Left kidney (tissue), 2 donors: Measurements from ENCODE around the gene SPP1. TPM values are rescaled to one million over a fixed set of nuclear protein-coding genes. Genes with fewer than 3 reads are reported as not detected.
"Not testable (repeated sequence)": the region's sequence is repeated elsewhere in the genome, so short reads cannot be mapped to it uniquely, and the experiment has no call there.

ENCODE experiments used
- DNase-seq: peaks from one replicate; pipeline ENCODE4 v3.0.0-alpha.2; 2013
- polyA plus RNA-seq: library from polyadenylated mRNA; unstranded; fragments of 120-200 nt; gene quantifications from one replicate; pipeline ENCODE4 v1.2.1, GENCODE V29; 2013; ENCODE audit not compliant: insufficient read length

The SPP1 gene
- polyA plus RNA-seq, 1 donor: 127 TPM

DNA sequence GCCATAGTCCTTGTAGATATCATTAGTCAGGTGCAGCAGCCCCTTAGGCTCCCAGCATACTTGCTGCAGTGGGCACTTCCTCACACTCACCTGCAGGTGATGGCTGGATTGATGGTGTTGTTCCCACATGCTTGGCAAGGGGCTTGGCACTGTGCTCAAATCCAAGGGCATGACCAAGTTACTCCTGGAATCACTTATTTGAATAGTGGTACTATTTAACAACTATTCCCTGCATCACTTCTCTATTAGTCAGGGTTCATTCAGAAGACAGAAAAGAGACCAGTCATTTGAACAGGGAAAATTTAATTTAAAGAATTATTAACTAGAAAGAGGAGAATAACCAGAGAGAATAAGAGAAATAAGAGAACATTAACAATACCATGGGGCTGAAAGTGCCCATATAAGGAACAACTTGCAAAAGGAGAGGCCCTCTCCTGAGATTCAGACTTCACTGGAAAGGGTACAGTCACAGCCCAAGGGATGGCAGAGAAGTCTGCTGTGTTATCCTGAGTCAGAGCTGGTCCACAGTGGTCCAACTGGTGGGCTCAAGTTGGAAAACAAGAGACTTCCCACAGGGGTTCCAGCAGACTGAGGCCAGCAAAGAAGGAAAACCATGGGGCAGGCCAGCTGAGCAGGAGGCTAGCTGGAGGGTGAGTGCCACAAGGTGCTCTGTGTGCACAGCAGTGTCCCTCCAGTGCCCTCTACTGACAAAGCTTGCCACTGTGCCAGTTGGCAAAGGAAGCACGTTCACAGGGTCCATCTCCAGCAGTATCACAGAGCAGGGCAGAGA, 9.8 kb downstream of the SPP1 start:
- DNase-seq: peak; percentile 43

DNA sequence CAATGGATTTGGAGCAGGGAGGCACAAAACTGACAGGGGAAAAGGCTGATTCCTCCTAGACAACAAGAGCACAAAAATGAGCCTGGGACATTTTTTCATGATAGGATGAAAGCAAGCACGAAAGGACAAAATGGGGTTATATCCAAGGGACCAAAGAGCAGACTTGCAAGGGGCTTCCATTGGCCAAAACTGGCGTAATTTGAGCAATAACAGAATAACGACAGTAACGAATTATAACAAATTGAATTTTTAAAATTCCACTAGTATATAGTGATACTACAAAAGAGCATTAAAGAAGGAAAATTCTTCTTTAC, 10.3 kb downstream of the SPP1 start:
- DNase-seq: no peak

DNA sequence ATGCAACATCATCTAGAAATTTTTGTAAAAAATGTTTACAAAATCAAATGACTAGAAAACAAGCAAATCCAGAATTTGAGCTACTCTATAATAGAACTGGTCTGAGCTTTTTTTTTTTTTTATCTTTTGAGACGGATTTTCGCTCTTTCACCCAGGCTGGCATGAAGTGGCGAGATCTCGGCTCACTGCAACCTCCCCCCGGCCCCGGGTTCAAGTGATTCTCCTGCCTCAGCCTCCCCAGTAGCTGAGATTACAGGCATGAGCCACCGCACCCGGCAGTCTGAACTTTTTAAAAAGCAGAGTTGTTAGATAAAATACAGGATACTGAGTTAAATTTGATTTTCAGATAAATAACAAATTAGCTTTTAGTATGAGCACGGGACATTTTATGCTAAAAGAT, 11.0 kb downstream of the SPP1 start:
- no peak for DNase-seq

DNA sequence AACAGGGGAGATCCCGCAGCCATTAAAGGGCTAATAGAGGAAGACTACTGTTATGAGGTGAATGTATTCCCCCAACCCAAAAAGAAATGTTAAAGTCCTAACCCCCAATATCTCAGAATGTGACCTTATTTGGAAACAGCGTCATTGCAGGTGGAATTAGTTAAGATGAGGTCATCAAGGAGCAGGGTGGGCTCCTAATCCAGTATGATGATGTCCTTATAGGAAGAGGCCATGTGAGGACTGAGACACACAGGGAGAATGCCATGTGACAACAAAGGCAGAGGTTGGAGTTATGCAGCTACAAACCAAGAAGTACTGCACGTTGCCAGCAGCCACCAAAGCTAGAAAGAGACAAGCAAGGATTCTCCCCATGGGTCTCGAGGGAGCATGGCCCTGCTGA, 14.3 kb downstream of the SPP1 start:
- DNase-seq: no peak

DNA sequence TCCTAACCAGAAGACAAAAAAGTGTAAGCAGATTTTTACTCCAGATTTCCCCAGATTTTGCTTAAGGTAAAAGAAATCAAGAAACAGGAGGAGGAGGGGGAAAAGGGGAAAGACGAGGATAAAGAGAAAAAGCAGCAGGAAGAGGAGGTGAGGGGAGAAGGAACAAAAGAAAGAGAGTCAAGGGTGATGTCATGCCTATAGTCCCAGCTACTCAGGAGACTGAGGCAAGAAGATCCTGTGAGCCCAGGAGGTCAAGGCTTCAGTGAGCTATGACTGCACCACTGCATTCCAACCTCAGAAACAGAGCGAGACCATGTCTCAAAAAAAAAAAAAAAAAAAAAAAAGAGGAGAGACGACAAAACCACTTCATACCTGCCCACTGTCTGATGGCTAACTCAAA, 19.9 kb downstream of the SPP1 start:
- no peak for DNase-seq

DNA sequence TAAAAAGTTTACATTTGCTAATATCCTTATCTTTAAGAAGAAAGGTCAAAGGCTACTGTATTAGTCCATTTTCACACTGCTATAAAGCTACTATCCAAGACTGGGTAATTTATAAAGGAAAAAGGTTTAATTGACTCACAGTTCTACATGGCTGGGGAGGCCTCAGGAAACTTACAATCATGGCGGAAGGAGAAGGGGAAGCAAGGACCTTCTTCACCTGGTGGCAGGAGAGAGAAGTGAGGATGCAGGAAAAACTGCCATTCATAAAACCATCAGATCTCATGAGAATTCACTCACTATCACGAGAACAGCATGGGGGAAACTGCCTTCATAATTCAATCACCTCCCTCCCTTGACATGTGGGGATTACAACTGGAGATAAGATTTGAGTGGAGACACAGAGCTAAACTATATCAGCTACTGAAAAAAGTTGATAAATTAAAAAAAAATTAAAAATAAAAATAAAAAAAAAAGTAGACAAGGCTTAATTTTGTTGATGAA, 23.7 kb downstream of the SPP1 start:
- not testable (repeated sequence) for DNase-seq

DNA sequence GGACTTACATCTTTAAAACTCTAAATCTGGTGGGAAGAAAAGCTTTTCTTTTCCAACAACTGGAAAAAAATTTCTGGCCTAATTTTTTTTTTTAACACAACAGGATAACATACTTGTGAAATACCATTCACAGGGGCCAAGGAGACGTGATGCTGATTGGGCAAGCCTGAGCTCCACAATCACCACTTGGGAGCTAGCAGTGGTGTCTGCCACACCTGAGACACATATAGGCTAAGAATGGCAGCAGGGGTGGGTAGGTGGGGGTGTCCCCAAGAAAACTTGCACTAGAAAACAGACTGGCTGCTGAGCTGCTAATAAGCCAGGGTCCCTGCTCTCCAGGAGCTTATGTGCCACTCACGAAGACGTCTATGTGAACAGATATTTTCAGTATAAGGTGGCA, 26.4 kb downstream of the SPP1 start:
- DNase-seq: no peak

DNA sequence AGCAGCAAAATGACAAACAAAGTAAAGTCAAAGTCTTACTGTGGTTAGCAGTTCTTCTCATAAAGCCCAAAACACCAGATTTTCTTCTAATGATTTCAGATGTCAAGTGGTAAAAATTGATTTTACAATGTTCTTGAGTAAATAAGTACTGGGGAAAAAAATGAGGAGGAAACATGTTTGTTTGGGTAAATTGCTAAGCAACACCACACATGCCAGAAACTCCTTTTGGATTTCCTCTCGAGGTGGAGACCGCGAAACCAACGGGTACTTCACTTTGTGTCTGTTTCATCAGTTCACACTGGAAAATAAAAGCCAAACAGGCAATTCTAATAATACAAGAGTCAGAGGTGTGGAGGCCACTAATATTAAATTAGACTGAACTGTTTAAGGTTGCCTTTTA, 27.3 kb downstream of the SPP1 start:
- DNase-seq: no peak

DNA sequence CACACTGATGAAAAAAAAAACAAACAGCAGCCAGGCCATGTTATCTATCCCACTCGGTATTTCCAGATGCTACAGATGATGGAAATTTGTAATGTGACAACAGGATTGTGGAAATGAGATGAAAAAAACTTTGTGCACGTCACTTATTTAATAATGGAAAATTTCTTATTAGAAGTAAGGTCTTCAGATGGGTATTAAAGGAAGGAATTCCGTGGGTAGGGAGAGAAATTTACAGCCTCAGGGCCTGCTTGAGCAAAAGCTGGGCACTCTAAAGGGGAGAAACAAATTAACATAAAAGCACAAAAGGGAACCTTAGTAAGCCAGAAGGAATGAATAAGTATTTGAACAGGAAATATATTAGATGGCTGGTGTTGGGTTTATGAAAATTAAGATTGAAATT, 27.7 kb downstream of the SPP1 start:
- no peak for DNase-seq

DNA sequence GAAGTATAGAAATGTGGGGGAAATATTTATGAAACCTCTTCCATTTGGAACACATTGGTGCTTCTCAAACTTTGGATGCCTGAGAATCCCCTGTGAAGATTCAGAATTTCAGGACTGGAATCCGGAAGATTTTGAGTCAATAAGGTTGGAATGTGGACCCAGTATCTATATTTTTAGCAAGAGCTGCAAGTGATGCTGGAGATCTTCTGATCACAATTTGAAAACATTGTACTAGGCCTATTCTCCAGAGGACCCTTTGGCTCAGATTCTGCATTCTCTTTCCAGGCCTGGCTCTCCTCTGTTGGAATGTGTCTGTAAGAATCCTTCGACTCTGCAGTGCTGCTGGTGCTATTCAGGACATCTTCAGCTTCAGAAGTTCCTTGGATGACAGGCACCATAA, 29.6 kb downstream of the SPP1 start:
- no peak for DNase-seq

DNA sequence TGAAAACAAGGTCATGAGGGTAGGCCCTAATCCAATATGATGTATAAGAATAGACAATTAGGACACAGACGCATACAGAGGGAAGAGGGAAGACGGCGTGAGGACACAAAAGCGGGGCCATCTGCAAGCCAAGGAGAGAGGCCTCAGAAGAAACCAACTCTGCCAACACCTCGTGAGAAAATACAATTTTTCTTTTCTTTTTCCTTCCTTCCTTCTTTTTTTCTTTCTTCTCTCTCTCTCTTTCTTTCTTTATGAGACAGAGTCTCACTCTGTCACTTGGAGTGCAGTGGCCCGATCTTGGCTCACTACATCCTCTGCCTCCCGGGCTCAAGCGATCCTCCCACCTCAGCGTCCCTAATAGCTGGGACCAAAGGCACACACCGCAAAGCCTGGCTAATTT, 30.4 kb downstream of the SPP1 start:
- no peak for DNase-seq

DNA sequence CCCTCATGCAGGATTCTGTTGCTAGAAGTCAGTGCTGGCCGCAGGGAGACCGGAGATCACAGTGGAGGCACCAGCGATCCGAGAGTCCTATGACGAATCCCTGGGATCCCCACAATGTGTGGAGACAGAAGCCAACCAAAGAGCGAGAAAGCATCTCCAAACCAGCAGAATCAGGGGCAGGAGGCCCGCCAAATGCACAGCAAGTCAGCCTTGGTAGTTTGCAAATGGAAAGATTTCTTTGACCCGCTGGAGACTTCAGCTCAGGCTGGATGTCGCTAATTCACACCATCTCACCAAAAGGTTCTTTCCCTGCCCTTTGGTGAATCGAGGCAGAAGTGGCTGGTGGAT, 31.4 kb downstream of the SPP1 start:
- DNase-seq: no peak

DNA sequence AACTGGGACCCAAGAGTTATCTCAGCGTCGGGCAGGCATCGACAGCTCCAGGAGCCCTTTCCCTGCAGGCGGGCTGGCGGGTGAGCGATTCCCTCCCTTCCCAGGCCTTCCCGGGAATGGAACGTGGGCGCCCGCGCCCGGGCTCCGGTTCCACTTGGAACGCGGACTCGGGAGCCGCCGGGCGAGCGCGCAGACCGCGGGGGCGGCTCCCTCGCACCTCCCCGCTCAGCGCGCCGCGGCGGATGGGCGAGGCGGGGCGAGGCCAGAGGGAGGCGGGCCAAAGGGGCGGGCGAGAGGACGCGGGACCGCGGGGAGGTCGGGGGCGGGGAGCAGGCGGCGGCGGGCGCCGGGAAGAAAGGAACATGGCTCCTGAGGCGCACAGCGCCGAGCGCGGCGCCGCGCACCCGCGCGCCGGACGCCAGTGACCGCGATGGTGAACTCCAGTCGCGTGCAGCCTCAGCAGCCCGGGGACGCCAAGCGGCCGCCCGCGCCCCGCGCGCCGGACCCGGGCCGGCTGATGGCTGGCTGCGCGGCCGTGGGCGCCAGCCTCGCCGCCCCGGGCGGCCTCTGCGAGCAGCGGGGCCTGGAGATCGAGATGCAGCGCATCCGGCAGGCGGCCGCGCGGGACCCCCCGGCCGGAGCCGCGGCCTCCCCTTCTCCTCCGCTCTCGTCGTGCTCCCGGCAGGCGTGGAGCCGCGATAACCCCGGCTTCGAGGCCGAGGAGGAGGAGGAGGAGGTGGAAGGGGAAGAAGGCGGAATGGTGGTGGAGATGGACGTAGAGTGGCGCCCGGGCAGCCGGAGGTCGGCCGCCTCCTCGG, 32.0 kb downstream of the SPP1 start, which contains the start of gene PKD2:
Gene PKD2, plus strand, starts transcription at position 332 of the 818 bp plus-strand sequence. Its CDS starts 99 bp downstream, at position 431.
- DNase-seq: peak; percentile 86

DNA sequence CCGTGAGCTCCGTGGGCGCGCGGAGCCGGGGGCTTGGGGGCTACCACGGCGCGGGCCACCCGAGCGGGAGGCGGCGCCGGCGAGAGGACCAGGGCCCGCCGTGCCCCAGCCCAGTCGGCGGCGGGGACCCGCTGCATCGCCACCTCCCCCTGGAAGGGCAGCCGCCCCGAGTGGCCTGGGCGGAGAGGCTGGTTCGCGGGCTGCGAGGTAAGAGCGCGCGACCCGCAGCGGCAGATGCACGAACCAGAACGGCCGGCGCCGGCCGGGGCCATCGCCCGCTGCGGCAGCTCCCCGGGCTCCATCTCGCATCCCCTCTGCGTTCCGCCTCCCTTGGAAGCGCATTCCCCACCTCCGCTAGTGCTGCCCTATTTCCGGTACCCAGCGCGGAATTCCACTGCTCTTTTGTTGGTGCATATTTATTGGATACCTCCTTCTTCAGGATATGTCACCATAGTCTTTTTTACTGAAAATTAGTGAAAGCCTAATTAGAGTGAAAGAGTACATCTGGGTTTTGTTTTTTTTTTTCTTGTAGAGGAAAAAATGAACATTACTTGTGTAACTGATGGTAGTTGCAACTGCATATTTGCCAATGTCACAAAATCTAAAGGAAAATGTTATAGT, 32.7 kb downstream of the SPP1 start:
- peak; percentile 42 for DNase-seq

DNA sequence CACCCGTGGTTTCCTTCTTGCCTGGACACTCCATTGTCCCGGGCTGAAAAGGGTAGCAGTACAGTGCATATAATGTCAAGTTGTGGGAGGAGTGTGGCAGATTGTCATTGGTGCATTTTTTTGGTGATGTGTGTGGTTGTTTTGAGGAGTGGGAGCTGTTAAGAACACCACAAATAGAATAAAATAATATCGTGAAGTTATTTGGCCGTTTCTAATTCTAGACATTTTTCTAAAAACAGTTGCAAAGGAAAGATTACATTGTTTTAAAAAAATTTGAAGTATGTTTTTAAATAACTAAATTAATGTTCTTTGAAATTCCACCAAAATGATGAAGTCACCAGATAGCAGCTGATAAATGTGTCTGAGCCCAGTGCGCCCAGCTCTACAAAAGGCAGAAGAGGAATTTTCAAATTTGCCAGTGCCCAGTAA, 33.2 kb downstream of the SPP1 start:
- DNase-seq: no peak

DNA sequence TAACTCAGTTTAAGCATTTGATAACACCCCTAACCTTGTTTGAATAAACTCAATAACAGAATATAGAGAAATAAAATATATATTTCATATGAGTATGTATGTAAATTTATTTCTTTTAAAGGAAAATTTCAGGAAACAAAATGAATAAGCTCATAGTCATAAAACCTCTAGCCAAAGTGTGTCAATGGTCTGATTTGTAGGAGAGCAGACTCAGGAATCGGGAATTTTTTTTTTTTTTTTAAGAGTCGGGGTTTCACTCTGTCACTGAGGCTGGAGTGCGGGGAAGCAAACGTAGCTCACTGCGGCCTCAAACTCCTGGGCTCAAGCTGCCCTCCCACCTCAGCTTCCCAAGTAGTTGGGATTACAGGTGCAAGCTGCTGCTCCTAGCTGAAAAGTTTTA, 34.4 kb downstream of the SPP1 start:
- DNase-seq: no peak

DNA sequence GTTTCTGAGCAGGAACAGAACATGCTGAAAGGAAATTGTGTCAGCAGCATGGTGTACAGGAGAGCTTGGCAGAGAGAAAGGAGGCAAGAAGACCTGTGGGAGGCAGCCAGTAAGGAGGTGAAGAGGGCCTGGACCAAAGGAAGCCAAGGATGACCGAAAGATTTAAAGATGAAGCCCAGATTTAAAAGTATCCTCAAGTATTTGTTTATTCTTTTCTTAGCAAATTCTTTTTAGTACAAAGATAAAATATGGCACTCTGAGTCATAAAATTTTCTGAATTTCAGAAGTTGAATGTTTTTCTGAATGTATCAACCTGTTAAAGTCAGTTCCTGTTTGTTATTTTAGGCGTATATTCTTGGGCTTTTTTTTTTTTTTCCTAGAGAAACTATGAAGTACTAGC, 35.5 kb downstream of the SPP1 start:
- DNase-seq: no peak

DNA sequence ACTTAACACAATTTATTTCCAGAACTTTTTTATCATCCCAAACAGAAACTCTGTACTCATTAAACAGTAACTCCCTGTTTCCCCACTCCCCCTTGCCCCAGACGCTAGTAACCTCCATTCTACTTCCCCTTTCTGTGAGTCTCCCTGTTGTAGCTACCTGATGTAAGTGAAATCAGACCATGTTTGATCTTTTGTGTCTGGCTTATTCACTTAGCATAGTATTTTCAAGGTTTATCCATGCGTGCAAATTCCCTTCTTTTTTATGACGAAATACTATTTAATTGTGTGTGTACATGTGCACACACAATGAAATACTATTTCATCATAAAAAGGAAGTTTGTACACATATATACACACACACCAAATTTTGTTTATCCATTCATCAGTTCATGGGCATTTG, 37.1 kb downstream of the SPP1 start:
- DNase-seq: no peak

DNA sequence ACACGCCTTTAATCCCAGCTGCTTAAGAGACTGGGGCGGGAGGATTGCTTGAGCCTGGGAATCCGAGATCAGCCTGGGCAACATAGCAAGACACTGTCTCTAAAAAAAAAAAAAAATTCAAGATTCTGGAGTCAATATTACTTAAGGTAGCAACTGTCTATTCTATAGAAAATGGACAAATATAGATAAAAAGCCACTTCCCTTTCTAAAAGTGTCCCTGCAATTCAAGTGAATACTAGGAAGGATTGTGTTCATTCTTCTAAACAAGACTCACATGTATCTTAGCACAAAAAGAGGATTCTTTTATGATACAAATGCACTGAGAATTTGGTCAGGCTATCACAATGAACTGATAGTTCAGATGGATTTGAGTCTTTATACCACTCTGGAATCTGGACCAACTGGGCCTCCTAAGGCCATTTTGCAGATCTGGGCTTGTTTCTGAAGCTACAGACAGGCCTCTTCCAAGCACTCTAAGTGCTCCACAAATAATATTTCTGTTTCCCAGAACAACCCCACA, 38.9 kb downstream of the SPP1 start:
- no peak for DNase-seq

DNA sequence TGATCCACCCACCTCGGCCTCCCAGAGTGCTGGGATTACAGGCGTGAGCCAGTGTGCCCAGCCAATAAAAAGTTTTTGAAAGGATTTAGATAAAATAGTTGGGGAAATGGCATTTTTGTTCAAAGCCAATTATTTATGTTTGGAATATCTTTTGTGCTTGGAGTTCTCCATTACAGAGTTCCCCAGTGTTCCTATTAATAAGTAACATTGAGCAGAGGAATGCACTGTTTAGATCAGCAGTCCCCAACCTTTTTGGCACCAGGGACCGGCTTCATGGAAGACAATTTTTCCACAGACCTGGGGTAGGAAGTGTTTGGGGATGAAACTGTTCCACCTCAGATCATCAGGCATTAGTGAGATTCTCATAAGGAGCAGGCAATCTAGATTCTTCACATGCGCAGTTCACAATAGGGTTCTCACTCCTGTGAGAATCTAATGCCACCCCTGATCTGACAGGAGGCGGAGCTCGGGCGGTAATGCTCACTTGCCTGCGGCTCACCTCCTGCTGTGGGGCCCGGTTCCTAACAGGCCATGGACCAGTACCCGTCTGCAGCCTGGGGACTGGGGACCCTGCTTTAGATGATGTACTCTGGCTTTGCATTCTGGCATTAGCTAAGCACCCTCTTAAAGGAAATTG, 40.3 kb downstream of the SPP1 start:
- no peak for DNase-seq

DNA sequence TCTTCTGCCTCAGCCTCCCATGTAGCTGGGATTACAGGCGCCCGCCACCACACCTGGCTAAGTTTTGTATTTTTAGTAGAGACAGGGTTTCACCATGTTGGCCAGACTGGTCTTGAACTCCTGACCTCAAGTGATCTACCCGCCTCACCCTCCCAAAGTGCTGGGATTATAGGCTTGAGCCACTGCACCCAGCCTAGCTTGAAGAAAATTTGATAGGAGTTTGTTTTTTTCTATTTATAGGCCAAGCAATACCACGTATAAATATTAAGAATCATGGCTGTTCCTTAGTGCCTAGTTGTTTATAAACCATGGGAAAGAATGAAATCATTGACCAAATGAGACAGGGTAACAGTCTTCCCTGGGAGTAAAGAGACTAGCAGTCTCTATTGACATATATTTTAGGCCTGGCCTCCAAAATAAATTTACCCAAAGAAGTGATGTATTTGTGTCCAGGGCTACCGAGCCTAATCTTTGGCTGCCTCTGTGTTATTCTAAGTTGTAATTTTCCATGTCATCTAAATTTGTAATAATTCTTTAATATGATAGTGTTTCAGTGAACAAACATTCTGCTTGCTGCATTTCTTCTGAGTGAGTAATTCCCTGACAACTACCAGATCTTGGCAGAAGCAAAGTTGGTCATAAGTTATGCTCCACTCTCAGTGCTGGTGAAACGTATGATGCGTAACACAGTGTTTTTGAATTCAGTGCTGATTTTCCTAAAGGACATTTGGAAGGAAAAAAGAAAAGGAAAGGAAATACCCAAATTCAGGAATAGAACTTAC, 42.2 kb downstream of the SPP1 start:
- DNase-seq: no peak

DNA sequence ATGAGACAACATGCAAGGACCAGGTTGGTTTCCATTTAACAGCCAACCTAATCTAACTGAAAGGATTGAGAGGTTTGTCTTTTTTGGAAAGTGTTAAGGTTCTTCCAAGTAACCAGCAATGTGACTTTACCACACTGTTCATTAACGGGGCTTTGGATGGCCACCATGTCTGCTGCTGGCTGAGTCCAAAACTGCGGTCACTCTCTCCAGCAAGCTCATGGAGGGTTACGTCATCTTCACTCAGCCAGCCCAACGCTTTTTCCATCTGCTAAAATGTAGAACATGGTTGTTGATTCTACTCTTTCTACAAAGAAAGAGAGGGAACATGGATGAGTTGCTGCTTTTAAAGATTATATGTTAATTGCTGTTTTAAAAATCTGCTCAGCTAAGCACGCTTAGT, 43.0 kb downstream of the SPP1 start:
- DNase-seq: no peak
